HG03175 (cell line): ENCODE results near the gene OPRM1.

ENCODE experiments used
- ATAC-seq: cut with Tn5 transposase; IDR thresholded peaks from one replicate; pipeline ENCODE4 v1.9.1; 2021; ENCODE audit warnings: mild to moderate bottlenecking, moderate library complexity; ENCODE audit not compliant: unreplicated experiment

OPRM1 gene

DNA sequence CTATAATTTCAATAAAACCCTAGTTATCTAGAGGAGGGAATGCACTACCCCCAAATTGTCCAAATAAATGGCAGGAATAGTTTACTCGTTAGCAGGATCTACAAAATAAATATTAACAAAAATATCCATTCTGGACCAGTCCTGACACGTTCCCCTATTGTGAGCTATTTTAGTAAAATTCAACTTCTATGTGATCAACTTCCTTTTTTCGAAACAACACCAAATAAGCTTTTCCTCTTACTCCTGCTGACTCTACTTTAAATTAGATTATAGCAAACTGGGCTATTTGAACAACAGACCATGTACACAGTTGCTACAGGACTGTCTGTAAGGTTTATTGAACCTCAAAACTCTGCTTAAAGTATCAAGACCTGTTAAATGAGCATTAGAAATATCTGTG is 163.3 kb downstream of the OPRM1 start:
- ATAC-seq = no peak

DNA sequence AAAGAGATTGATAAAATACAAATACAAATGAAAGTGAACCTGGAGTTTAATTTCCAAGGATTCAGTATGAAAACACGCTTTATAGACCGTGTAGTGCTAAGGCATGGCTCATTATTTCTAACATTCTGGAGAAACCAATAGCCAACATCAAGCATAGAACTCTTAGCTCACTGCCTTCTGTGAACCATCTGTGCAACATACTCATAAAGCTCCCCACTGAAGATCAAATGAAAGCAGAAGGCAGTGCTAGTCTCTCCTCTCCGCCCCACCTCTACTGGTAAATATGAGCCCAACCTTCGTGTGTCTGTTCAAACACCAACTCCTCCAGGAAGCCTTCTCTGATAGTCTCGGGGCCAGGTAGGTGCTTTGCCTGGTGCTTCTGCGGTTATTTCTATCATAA is 163.9 kb downstream of the OPRM1 start:
- no peak for ATAC-seq

DNA sequence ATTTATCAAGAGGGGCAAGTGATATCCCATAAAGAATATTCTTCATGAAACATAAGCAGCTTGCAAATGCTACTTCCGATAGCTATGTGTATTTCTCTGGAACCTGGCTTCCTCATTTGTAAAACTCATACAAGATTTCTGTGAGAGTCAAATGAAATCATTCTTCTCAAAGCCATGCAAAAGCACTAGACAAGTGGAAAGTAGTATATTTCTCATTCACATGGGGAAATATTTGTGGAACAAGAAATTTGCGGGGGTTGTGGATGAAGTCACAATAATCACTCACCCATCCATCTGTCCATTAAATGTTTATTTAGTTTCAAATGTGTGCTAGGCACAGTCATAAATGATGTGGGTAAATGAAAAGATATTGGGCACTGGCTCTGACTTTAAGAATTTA is 167.1 kb downstream of the OPRM1 start:
- no peak for ATAC-seq

DNA sequence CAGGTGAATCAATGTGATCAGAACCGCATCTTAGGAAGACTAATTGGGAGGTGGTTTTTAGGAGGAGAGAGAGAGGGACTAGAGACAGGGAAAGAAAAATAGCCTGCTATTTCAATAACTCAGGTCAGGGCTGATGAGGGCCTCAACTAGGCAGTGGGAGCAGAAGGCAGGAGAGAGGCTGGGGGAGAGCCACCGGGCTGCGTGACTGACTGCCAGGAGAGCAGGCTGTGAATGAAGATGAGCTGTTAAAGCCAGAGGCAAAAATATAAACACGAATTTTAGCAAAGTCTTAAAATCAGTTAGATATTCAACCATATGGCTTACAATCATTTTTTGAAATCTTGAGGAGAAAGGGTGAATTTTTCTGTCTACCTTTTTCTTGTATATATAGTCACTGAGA is 168.0 kb downstream of the OPRM1 start:
- ATAC-seq = no peak

DNA sequence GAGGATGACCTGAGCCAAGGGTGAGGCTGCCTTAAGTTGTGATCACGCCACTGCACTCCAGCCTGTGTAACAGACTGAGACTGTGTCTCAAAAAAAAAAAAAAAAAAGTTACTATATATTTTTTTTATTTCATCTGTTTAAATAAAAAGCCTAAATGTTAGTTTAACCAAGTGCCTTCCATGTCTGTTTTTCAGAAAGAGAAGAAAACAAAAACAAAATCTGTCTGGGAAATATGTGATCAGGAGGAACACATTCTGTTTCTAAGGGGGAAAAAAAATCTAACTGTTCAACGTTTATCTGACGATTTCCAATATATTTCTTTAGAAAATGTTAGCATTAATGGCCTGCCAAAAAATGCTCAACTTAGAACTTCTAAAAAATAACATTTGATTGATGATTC is 170.5 kb downstream of the OPRM1 start:
- no peak for ATAC-seq

- ATAC-seq = no peak
Measured at GRCh38 chr6:154210678-154211077, 171.6 kb downstream of the OPRM1 start.

- ATAC-seq = no peak
Measured at GRCh38 chr6:154213782-154214181, 174.7 kb downstream of the OPRM1 start.

- no peak for ATAC-seq
Measured at GRCh38 chr6:154218301-154218700, 179.3 kb downstream of the OPRM1 start.

- ATAC-seq = no peak
Measured at GRCh38 chr6:154218787-154219186, 179.7 kb downstream of the OPRM1 start.

DNA sequence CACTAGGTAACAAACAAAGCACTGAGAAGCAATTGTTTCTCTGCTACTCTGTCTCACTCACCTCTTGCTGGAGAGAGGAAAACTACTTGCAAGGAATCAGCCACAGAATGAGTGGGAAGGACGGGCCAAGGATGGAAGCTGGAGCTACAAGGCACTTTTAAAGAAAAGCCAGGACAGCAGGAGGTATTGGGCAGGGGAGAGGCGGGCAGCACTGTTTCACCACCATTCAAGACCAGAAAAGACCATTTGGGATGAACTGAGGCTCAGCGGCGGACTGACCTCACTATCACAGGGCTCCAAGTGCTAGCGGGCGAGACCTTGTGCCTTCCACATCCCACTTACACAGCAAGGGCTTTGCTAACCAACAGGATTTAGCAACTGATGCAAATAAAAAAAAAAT is 180.2 kb downstream of the OPRM1 start:
- ATAC-seq = no peak

DNA sequence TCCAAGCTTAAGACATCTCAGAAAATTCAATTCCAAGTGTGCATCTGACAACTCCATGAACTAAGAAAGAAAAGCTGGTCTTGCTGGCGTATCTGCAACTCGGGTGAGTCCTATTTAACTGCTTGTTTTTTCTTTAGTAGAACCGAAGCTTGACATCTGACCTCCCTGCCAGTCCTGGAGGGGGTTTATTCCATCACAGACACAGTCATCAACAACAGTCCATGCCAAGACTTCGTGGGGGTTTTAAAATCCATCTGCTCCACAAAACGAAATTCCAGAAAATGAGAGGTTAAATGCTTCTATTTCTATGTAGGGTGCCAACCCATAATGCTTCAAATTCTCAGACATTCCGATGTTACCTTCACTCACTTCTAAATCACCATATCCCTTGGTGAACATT is 183.7 kb downstream of the OPRM1 start:
- no peak for ATAC-seq

GRCh38 chr6:154223296-154223695 is 184.3 kb downstream of the OPRM1 start:
- ATAC-seq = no peak

DNA sequence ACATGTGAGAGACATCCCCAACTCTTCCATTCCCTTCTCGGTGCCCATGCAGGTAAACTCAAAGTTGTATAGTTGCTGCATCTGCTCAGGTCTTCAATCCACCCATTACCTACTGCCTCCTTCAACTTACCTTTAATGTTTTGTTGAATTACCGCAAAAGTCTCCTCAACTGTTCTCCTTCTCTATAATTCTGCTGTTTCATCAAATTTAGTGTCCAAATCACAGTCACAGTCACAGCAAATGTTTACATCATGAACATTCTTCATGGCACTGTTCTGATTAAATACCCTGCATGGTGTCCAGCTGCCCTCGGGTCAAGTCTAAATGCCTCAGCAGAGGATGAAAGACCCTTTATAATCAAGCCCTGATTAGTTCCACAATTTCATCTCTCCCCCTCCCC is 187.4 kb downstream of the OPRM1 start:
- no peak for ATAC-seq

- no peak for ATAC-seq
Measured at GRCh38 chr6:154227862-154228520, 189.0 kb downstream of the OPRM1 start.

GRCh38 chr6:154228521-154228905 is 189.5 kb downstream of the OPRM1 start:
- ATAC-seq = no peak

- ATAC-seq = peak; percentile 74
Measured at GRCh38 chr6:154229786-154230185, 190.7 kb downstream of the OPRM1 start.

DNA sequence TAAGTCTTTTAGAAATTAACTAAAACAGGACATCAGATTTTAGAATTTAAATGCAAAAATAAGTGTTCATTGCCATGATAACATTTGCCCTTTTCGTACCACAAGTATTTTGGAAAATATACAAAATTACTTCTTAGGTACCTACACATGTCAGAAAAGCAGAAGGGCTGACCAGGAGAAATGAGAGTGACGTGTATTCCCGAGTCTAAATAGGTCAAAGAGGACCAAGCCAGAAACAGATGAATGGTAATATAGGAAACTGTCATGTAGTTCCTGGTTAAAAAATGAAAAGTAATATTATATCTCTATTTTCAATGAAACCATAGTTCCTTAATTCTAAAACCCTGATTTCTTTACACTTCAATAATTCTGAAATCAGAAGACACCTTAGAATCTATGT is 191.4 kb downstream of the OPRM1 start:
- no peak for ATAC-seq

GRCh38 chr6:154230910-154231595 is 192.0 kb downstream of the OPRM1 start:
- ATAC-seq = no peak

DNA sequence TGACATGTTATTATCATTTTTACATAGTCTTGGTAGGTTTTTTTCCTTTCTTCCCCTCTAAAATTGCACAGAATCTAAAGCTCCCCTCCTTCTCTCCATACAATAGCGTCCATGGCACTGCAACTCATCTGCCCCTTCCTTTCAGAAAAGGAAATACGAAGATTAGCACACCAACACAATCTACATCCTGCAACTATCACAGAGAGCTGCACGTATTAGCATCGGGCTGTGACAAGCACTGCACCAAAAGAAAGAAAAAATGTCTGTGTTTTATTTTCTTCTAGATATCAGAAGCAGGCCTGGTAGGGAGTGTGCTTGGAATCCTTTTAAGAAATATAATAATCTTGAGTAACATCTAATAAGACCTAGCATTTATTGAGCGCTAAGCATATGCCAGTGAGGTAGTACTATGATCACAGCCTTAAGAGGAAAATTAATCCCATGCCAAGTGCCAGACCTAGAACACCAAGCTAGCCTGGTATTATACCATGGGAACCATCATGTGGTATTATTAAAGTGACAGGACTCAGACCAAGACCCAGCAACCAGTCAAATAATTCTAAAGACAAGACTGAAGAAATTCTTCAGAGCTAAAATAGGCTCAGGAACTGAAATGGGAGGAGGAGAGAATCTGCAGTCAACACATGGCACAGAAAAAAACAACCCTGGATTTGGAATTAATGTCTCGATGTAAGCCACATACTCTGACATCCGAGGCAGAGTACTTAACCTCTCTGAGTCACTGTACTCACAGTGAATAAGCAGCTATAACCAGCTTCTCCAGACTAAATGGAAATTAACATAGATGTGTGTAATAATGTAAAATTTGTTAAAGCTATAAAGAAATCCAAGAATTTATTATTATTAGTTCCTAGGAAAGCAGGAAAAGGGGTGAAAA is 193.2 kb downstream of the OPRM1 start:
- ATAC-seq = no peak

GRCh38 chr6:154233383-154233782 is 194.3 kb downstream of the OPRM1 start:
- ATAC-seq = no peak

- peak; percentile 58 for ATAC-seq
Measured at GRCh38 chr6:154234019-154234772, 195.2 kb downstream of the OPRM1 start.
